22Rv1 (cell line): ENCODE measurements around the gene DNM3.
A peak's percentile ranks its signal among the peaks of the same experiment; 100 is the strongest.
"Not testable (repeated sequence)": the region's sequence is repeated elsewhere in the genome, so short reads cannot be mapped to it uniquely, and the experiment has no call there.

Source experiments
- H3K27ac ChIP-seq: fragments of 450-650 bp; 2 replicates; pipeline ENCODE4 v1.5.1; 2017
- ZFX ChIP-seq: fragments of 450-650 bp; IDR thresholded peaks from 2 replicates; pipeline ENCODE4 v1.6.1; 2017; ENCODE audit warnings: antibody characterized with exemption, borderline replicate concordance
- TF ChIP-seq, protein P1 (sequence below): fragments of 450-650 bp; IDR thresholded peaks from 2 replicates; pipeline ENCODE4 v1.5.1; 2017; ENCODE audit warnings: mild to moderate bottlenecking

DNM3 gene

DNA sequence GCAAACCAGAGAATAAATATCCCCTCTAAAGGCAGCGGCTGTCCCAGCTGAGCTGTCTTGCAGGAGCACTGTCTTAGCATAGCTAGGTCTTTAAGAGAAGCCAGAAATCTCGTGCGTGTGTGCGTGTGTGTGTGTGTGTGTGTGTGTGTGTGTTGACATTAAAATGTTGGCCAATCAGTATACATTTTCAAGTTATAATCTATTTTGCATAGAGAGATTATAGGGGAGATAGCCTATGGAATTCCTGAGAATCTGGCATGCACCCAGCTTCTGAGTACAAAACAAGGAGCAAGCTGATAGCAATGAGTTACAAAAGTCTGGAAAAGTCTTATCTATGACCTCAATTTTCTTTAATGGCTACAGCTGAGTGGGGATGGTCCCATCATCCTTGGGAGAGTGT is 42.1 kb upstream of the DNM3 start:
- no peak overlapping the region for H3K27ac ChIP-seq
- TF ChIP-seq ZFX, result no peak
- TF ChIP-seq, protein P1, sequence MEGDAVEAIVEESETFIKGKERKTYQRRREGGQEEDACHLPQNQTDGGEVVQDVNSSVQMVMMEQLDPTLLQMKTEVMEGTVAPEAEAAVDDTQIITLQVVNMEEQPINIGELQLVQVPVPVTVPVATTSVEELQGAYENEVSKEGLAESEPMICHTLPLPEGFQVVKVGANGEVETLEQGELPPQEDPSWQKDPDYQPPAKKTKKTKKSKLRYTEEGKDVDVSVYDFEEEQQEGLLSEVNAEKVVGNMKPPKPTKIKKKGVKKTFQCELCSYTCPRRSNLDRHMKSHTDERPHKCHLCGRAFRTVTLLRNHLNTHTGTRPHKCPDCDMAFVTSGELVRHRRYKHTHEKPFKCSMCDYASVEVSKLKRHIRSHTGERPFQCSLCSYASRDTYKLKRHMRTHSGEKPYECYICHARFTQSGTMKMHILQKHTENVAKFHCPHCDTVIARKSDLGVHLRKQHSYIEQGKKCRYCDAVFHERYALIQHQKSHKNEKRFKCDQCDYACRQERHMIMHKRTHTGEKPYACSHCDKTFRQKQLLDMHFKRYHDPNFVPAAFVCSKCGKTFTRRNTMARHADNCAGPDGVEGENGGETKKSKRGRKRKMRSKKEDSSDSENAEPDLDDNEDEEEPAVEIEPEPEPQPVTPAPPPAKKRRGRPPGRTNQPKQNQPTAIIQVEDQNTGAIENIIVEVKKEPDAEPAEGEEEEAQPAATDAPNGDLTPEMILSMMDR, result no peak

DNA sequence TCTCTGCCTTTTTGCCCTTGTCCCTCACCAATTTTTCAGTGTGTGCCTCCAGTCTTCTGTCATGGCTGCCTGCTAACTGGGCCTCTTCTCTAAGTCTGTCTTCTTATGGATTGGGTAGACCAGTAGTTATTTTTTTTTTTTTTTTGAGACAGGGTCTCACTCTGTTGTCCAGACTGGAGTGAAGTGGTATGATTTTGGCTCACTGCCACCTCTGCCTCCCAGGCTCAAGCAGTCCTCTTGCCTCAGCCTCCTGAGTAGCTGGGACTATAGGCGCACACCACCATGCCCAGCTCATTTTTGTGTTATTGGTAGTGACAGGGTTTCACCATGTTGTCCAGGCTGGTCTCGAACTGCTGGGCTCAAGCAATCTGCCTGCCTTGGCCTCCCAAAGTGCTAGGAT is 41.6 kb upstream of the DNM3 start:
- not testable (repeated sequence) for H3K27ac ChIP-seq

DNA sequence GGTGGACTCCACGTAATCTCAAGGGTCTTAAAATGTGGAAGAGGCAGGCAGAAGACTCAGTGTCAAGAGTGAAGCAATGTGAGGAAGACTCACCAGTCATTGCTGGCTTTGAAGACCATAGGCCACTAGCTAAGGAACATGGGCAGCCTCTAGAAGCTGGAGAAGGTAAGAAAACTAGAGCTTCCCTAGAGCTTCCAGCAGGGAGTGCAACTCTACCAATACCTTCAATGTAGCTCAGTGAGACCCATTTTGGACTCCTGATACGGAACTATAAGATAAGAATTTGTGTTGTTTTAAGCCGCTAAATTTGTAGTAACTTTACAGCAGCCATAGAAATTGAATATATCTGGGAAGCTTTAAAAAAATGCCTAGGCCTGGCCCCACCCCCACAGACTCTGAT is 41.0 kb upstream of the DNM3 start:
- TF ChIP-seq, protein P1, result no peak
- no peak for TF ChIP-seq ZFX
- no peak overlapping the region for H3K27ac ChIP-seq

GRCh38 chr1:171800851-171801250 is 40.4 kb upstream of the DNM3 start:
- H3K27ac ChIP-seq, result no peak overlapping the region
- TF ChIP-seq ZFX, result no peak
- TF ChIP-seq, protein P1, result no peak

GRCh38 chr1:171801487-171801891 is 39.8 kb upstream of the DNM3 start:
- TF ChIP-seq, protein P1, result peak; percentile 92
- no peak for TF ChIP-seq ZFX
- H3K27ac ChIP-seq, result no peak overlapping the region

DNA sequence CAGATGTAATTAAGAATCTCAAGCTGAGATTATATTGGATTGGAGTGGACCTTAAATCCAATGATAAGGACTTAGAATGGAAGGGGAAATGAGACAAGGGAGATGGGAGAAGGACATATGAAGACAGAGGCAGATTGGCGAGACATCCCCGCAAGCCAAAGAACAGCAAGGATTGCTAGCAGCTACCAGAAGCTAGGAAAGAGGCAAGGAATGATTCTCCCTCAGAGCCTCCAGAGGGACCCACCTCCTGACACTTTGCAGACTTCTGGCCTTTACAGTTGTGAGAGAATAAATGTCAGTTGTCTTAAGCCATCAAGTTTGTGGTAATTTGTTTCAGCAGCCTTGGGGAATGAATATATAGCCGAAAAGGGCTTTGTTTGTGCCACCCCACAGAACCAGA is 39.1 kb upstream of the DNM3 start:
- no peak for TF ChIP-seq ZFX
- TF ChIP-seq, protein P1, result no peak
- no peak overlapping the region for H3K27ac ChIP-seq

GRCh38 chr1:171803045-171803444 is 38.3 kb upstream of the DNM3 start:
- no peak overlapping the region for H3K27ac ChIP-seq
- TF ChIP-seq, protein P1, result no peak
- no peak for TF ChIP-seq ZFX

DNA sequence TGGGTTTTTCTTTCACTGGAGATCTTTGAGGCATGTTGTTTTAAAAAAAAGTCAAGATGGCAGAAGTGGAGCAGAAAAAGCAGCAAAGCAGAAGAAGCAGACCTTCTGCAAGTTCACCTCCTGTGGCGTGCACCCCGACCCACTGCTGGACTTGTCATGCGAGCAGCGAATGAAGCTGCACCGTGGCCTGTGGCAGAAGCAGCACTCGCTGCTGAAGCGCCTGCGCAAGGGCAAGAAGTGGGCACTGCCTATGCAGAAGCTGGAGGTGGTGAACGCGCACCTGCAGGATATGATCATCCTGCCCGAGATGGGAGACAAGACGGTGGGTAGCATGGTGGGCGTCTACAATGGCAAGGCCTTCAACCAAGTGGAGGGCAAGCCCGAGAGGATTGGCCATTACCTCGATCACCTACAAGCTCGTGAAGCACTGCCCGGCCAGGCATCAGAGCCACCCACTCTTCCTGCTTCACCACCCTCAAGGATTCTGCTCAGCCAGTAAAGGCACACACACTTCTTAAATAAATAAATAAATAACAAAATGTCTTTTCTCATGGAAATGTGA is 37.8 kb upstream of the DNM3 start:
- no peak overlapping the region for H3K27ac ChIP-seq
- no peak for TF ChIP-seq ZFX
- TF ChIP-seq, protein P1, result no peak
